HepG2 (cell line): ENCODE measurements around the gene APOA1. TPM values are rescaled to one million over a fixed set of nuclear protein-coding genes. Genes with fewer than 3 reads are reported as not detected.

Experiments used
- ARNT ChIP-seq: fragments of 450-650 bp; IDR thresholded peaks from 2 replicates; pipeline ENCODE4 v1.6.1; 2017
- ATAD3A ChIP-seq: sonication (generic); formaldehyde crosslinking; IDR thresholded peaks from 2 replicates; pipeline ENCODE4 v1.4.0; 2020; ENCODE audit warnings: missing genetic modification reagents
- FLYWCH1 ChIP-seq: sonication (generic); formaldehyde crosslinking; IDR thresholded peaks from 2 replicates; pipeline ENCODE4 v1.8.1; 2023; ENCODE audit warnings: mild to moderate bottlenecking, missing genetic modification reagents
- FOXO1 ChIP-seq: sonication (generic); formaldehyde crosslinking; IDR thresholded peaks from 2 replicates; pipeline ENCODE4 v1.4.0; 2020; ENCODE audit warnings: missing genetic modification reagents
- HDAC1 ChIP-seq: sonication (generic); formaldehyde crosslinking; IDR thresholded peaks from 2 replicates; pipeline ENCODE4 v1.5.1; 2020; ENCODE audit warnings: mild to moderate bottlenecking, missing genetic modification reagents
- KDM1A ChIP-seq: IDR thresholded peaks from 2 replicates; pipeline ENCODE4 v1.6.1; 2016; ENCODE audit warnings: missing compliant biosample characterization
- MED13 ChIP-seq: sonication (generic); formaldehyde crosslinking; IDR thresholded peaks from 2 replicates; pipeline ENCODE4 v1.5.0; 2020; ENCODE audit warnings: missing genetic modification reagents
- MEIS1 ChIP-seq: sonication (generic); formaldehyde crosslinking; IDR thresholded peaks from 2 replicates; pipeline ENCODE4 v1.9.0; 2021; ENCODE audit warnings: mild to moderate bottlenecking, missing genetic modification reagents, moderate library complexity, borderline replicate concordance
- MYPOP ChIP-seq: sonication (generic); formaldehyde crosslinking; IDR thresholded peaks from 2 replicates; pipeline ENCODE4 v1.8.1; 2023; ENCODE audit warnings: mild to moderate bottlenecking, moderate library complexity, missing genetic modification reagents
- MZF1 ChIP-seq: sonication (generic); formaldehyde crosslinking; IDR thresholded peaks from 2 replicates; pipeline ENCODE4 v1.8.1; 2023; ENCODE audit warnings: mild to moderate bottlenecking, missing genetic modification reagents, borderline replicate concordance
- POLR2G ChIP-seq: fragments of 200-400 bp; formaldehyde crosslinking; IDR thresholded peaks from 2 replicates; pipeline ENCODE4 v1.6.1; 2018; ENCODE audit warnings: mild to moderate bottlenecking, low read depth, low read length, moderate library complexity
- RBFOX2 ChIP-seq: fragments of 200-400 bp; formaldehyde crosslinking; IDR thresholded peaks from 2 replicates; pipeline ENCODE4 v1.6.1; 2017; ENCODE audit warnings: low read depth, mild to moderate bottlenecking, low read length
- RBM39 ChIP-seq: fragments of 200-400 bp; formaldehyde crosslinking; IDR thresholded peaks from one replicate; pipeline ENCODE4 v1.6.1; 2018; ENCODE audit warnings: antibody characterized with exemption, mild to moderate bottlenecking, low read depth, low read length; ENCODE audit not compliant: poor library complexity, severe bottlenecking
- SKI ChIP-seq: fragments of 450-650 bp; IDR thresholded peaks from one replicate; pipeline ENCODE4 v1.6.1; 2018; ENCODE audit warnings: mild to moderate bottlenecking; ENCODE audit not compliant: partially characterized antibody
- STAG1 ChIP-seq: sonication (generic); formaldehyde crosslinking; IDR thresholded peaks from 2 replicates; pipeline ENCODE4 v1.4.0; 2020; ENCODE audit warnings: missing genetic modification reagents
- TCF12 ChIP-seq, 2 experiments: fragments of 450-650 bp in 1 of 2; sonication (generic) in 1 of 2; formaldehyde crosslinking in 1 of 2; IDR thresholded peaks; 2 replicates each; pipeline versions ENCODE4 v1.6.1 to v1.8.0; 2017 to 2022; ENCODE audit warnings: antibody characterized with exemption in 1 of 2, mild to moderate bottlenecking in 1 of 2, missing genetic modification reagents in 1 of 2, moderate library complexity in 1 of 2
- XBP1 ChIP-seq: sonication (generic); formaldehyde crosslinking; IDR thresholded peaks from 2 replicates; pipeline ENCODE4 v1.5.0; 2020; ENCODE audit warnings: missing genetic modification reagents
- ZFY ChIP-seq: sonication (generic); formaldehyde crosslinking; IDR thresholded peaks from 2 replicates; pipeline ENCODE4 v1.4.0; 2020; ENCODE audit warnings: missing genetic modification reagents
- ZNF329 ChIP-seq: sonication (generic); formaldehyde crosslinking; IDR thresholded peaks from 2 replicates; pipeline ENCODE4 v1.9.0; 2021; ENCODE audit warnings: low read depth, mild to moderate bottlenecking, missing genetic modification reagents
- ZNF333 ChIP-seq: sonication (generic); formaldehyde crosslinking; IDR thresholded peaks from 2 replicates; pipeline ENCODE4 v1.4.0; 2020; ENCODE audit warnings: mild to moderate bottlenecking, missing genetic modification reagents, borderline replicate concordance
- ZNF543 ChIP-seq: sonication (generic); formaldehyde crosslinking; IDR thresholded peaks from 2 replicates; pipeline ENCODE4 v1.4.0; 2020; ENCODE audit warnings: mild to moderate bottlenecking, missing genetic modification reagents
- ZNF619 ChIP-seq: sonication (generic); formaldehyde crosslinking; IDR thresholded peaks from 2 replicates; pipeline ENCODE4 v1.4.0; 2020; ENCODE audit warnings: mild to moderate bottlenecking, missing genetic modification reagents
- ZSCAN5A ChIP-seq: sonication (generic); formaldehyde crosslinking; IDR thresholded peaks from 2 replicates; pipeline ENCODE4 v1.8.0; 2022; ENCODE audit warnings: mild to moderate bottlenecking, missing genetic modification reagents, borderline replicate concordance
- polyA plus RNA-seq, 8 experiments: library from polyadenylated mRNA; depleted of rRNA in 3 of 8; stranded (reverse) in 7 of 8; unstranded in 1 of 8; fragments of >200 nt; fragmentation: Illumina TruSeq in 4 of 8; extraction: Trizol in 4 of 8; gene quantifications; 2 replicates each; pipeline versions ENCODE4 v1.2.1 to v1.2.3, GENCODE V29; 2011 to 2016; ENCODE audit warnings: low read depth in 4 of 8, missing spikeins in 1 of 8, mixed read lengths in 1 of 8; ENCODE audit not compliant: insufficient read depth in 1 of 8
- total RNA-seq, 5 experiments: library from RNA; depleted of rRNA; stranded (reverse); fragments of >200 nt; fragmentation: Illumina TruSeq; extraction: Trizol; gene quantifications; 2 replicates each; pipeline ENCODE4 v1.2.3, GENCODE V29; 2016; ENCODE audit warnings: low read depth in 1 of 5
- TF ChIP-seq, protein P1 (sequence below): sonication (generic); formaldehyde crosslinking; conservative IDR thresholded peaks from 2 replicates; pipeline ENCODE4 v1.8.0; 2022; ENCODE audit warnings: low read depth, missing genetic modification reagents
- TF ChIP-seq, protein P2 (sequence below): sonication (generic); formaldehyde crosslinking; IDR thresholded peaks from 2 replicates; pipeline ENCODE4 v1.4.0; 2020; ENCODE audit warnings: missing genetic modification reagents

APOA1 gene
- total and polyA plus RNA-seq, 2 of the 13 experiments (the other 11 are each of a cell fraction or from before 2014, with no cell fraction given): 1,973 to 5,485 TPM

- TF ChIP-seq FOXO1 (CRISPR knock-in tag) (peak; percentile 88), SKI (peak; percentile 95), MYPOP (no peak), RBM39 (peak; percentile 94), FLYWCH1 (CRISPR knock-in tag) (no peak), STAG1 (CRISPR knock-in tag) (no peak; the same call in 1 of the 2 replicates), POLR2G (peak; percentile 100), MZF1 (no peak), HDAC1 (CRISPR knock-in tag) (peak; percentile 90), XBP1 (CRISPR knock-in tag) (peak; percentile 55; the same call in 1 of the 2 replicates), ZNF619 (peak; percentile 93), MED13 (peak; percentile 69; the same call in 1 of the 2 replicates), ARNT (no peak), TCF12 (IDR thresholded peaks at IDR 0.05) (no peak), TCF12 (CRISPR knock-in tag; IDR thresholded peaks at IDR 0.05) (peak; percentile 70; the same call in 1 of the 2 replicates), ZFY (CRISPR knock-in tag) (peak; percentile 98), ZSCAN5A (CRISPR knock-in tag) (peak; percentile 91; the same call in 1 of the 2 replicates), RBFOX2 (peak; percentile 99), KDM1A (CRISPR knock-in tag) (peak; percentile 46; the same call in 1 of the 2 replicates), ZNF329 (CRISPR knock-in tag) (peak; percentile 82), ZNF543 (CRISPR knock-in tag) (peak; percentile 91; the same call in 1 of the 2 replicates), ATAD3A (CRISPR knock-in tag) (no peak), ZNF333 (CRISPR knock-in tag) (peak; percentile 72; the same call in 1 of the 2 replicates), MEIS1 (CRISPR knock-in tag) (no peak)
- TF ChIP-seq, protein P1, sequence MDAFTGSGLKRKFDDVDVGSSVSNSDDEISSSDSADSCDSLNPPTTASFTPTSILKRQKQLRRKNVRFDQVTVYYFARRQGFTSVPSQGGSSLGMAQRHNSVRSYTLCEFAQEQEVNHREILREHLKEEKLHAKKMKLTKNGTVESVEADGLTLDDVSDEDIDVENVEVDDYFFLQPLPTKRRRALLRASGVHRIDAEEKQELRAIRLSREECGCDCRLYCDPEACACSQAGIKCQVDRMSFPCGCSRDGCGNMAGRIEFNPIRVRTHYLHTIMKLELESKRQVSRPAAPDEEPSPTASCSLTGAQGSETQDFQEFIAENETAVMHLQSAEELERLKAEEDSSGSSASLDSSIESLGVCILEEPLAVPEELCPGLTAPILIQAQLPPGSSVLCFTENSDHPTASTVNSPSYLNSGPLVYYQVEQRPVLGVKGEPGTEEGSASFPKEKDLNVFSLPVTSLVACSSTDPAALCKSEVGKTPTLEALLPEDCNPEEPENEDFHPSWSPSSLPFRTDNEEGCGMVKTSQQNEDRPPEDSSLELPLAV: 0 out of 2 replicates have a peak, but pooled peaks have one; percentile 70
- TF ChIP-seq, protein P2, sequence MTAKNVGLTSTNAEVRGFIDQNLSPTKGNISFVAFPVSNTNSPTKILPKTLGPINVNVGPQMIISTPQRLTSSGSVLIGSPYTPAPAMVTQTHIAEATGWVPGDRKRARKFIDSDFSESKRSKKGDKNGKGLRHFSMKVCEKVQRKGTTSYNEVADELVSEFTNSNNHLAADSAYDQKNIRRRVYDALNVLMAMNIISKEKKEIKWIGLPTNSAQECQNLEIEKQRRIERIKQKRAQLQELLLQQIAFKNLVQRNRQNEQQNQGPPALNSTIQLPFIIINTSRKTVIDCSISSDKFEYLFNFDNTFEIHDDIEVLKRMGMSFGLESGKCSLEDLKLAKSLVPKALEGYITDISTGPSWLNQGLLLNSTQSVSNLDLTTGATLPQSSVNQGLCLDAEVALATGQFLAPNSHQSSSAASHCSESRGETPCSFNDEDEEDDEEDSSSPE: peak; percentile 38
Observed at GRCh38 chr11:116837231-116838091, at the start of gene APOA1 (continued).
